Renal pelvis (tissue), 4 donors: ENCODE measurements around the gene SDSL. TPM values are rescaled to one million over a fixed set of nuclear protein-coding genes. Genes with fewer than 3 reads are reported as not detected.

Experiments
- DNase-seq: peaks from one replicate; pipeline ENCODE4 v3.0.0-alpha.2; 2013
- polyA plus RNA-seq, 3 donors: library from polyadenylated mRNA; unstranded; fragments of 120-200 nt; gene quantifications; one replicate each; pipeline ENCODE4 v1.2.1, GENCODE V29; 2013; ENCODE audit not compliant: insufficient read length in 3 of 3

SDSL gene
- polyA plus RNA-seq, 3 donors = 15.4 to 18.2 (median 16.2) TPM

GRCh38 chr12:113440947-113441782 lies 19.0 kb downstream of the SDSL start:
- no peak for DNase-seq

DNA sequence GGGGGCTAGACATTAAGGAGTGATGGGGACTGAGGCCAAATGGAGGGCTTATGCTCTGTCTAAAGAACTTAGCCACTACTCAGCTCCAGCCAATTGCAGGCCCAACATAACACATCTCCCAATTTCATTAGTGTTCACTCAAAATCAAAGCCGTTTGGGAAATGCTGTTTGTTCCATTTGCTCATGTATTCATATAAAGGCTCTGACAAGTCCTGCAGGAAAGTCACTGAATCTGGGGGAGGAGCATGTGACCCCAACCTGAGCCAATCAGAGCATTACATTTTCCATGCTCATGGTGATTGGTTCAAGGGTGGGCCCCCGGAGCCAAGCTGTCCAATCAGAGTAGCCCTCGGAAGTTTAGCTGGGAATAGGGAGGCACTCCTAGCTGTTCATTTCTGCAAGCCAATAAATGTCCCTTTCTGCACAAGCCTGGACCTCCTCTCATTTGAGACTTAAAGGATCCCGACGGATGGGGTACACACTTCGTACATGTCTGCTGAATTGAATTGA lies 20.9 kb downstream of the SDSL start:
- DNase-seq = no peak

DNA sequence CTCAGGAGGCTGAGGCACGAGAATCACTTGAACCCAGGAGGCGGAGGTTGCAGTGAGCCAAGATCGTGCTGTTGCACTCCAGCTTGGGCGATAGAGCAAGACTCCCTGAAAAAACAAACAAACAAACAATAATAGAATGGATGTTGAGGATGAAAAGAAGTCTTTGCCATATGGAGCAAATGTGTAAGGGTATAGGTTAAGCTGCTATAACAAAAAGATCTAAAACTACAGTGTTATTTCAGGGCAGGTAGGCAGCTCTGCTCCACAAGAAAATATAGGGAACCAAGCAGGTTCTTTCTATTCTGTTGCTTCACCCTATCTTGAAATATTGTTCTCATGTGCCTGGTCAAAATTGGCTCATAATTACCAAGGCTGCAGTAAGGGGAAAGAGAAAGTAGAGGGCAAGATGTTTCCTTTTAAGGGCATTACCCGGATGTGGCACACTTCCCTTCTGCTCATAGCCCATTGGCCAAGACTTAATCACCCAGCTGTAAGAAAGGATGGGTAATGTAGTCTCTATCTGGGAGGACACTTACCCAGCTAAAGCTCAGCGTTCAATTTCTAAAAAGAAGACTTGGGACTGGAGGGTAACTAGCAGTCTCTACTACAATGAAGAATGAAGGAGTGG lies 23.5 kb downstream of the SDSL start:
- no peak for DNase-seq

DNA sequence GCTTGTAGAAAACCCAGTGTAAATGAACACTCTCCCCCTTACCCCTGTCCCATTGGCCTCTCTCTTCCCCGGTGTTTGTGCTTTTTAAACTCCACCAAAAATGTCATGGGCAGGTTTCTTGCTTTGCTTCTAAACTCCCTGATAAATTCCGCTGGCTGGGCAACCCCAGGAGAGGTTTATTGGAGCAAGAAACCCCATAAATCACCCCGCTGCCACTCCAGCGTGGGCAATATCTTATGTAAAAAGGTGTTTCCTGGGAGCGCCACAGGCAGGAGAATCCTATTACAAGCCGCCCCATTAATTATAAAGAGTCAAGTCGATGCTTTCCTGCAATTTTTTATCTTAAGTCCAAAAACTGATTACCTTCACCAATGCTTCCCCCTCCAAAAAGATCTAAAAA lies 26.7 kb downstream of the SDSL start:
- peak; percentile 69 for DNase-seq

DNA sequence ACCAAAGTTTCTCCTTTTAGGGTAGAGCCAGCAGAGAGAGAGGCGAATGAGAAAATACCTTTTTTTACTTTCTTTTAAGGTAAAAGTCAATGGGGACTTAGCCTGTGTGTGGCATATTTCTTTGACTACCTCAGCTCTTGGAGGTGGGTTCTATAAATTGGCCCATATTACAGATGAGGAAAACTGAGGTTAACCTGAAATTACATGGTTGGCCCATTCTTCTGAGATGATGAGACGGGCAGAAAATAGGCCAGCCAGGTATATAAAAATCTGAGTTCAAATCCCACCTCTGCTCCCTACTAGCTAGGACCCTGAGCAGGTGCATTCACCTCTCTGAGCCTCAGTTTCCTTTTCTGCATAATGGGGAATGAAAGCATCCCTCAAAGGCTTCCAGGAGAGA lies 27.1 kb downstream of the SDSL start:
- no peak for DNase-seq

DNA sequence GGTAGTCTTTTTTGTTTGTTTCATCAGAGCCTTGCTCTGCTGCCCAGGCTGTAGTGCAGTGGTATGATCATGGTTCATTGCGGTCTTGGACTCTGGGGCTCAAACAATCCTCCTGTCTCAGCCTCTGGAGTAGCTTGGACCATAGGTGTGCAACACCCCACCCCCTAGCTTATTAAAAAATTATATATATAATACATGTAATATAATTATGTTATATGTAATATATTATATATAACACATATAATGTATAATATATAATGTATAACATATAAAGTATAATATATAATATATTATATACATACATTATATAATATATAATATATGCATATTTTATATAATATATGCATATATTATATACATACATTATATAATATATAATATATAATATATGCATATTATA lies 27.7 kb downstream of the SDSL start:
- no peak for DNase-seq

DNA sequence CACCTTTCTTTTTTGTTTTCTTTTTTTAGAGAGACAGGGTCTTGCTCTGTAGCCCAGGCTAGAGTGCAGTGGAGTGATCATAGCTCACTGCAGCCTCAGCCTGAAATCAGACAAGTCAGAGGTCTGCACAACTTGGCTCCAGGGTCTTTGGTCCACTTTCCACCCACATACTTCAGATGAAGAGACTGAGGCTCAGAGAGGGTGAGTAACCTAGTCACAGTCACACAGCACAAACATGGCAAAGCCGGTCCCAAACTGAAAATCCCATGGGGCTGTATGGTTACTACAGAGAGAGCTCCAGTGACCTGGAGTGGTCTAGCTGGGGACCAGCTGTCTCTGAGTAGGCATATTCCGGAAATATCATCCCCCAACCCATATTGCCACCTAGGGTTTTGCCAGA lies 30.3 kb downstream of the SDSL start:
- DNase-seq = no peak

GRCh38 chr12:113453330-113453729 lies 31.1 kb downstream of the SDSL start:
- DNase-seq = no peak

DNA sequence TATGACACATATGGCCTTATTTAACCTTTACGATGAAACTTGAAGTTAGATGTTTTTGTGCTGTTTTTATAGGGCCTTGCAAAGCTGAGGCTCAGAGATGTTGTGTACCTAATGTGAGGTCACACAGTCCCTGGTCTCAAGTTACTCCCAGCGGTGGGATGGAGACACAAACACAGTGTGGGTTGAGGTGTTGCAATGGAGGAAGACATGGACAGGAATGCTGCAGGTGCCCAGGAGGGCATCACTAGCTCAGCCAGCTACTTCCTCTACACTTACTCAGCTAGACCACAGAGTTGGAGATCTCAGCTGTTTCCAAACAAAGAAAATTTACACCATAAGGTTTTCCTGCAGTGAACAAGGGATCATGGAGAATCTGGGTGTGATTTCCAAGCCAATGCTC lies 34.0 kb downstream of the SDSL start:
- no peak for DNase-seq

GRCh38 chr12:113456761-113457160 lies 34.6 kb downstream of the SDSL start:
- DNase-seq = no peak

DNA sequence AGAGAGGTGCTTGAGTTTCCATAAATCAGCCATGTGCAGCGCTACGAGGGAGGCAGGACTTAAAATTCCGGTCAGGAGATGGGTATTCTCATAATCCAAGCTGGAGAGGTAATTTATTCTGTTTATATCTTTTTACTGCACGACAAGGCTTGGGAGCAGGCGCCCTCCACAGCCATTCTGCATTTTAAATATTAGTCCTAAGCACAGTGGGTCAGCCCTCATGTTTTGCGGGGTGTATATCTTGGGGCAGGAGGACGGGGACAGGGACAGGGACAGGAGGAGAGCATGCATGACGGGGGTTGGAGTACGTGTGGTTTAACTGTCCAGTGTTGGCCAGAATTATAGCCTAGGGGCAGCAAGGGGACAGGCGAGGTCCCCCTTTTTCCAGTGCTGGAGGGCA lies 35.0 kb downstream of the SDSL start:
- no peak for DNase-seq

DNA sequence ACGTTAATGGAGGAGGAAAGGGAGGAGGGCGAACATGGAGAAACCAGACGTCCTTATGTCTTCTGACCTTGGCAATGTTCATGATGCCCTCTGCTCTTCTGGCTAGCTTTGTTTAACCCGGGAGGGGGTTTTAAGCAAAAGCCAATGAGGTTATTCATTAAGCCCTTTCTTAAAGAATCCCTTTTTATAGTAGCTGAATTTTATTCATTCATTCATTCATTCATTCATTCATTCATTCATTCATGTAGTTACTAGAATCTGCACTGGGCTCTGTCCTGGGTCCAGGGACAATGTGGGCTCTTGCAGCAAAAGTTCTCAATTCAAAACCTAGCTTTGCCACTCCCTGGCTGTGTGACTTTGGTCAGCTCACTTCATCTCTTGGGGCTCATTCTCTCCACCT lies 35.5 kb downstream of the SDSL start:
- DNase-seq = no peak

DNA sequence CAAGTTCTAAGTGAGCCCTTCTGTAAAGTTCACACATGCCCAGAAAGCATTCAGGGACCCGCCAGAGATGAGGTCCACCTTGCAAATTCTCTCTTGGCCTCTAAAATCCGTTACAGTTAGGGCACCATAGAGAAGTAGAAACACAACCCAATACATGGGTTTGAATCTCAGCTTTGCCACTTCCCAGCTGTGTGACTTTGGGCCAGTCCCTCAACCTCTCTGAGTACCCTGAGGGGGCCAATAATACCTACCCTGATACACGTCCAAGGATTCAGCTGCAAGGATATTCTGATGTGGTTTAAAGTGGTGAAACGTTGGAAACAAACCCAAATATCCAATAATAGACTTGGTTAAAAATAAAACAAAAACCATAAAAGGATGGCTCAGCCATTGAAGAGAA lies 37.8 kb downstream of the SDSL start:
- DNase-seq = no peak

DNA sequence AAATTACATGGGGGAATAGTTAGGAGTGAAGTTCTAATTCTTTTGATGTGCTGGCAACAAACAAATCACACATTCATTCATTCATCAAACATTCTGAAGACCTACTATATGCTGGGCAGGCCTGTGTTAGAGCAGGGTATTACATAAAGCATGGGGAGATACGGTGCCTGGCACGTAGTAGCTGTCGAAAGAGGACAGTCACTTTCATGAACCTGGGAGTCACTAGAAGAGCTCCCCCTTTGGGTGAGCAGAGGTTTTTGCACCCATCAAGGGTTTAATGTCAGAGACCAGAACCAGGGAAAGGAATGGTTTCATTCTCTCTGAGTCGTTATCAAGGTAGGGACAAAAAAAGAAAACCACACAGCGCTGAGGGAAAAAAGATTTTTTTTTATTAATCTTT lies 39.5 kb downstream of the SDSL start:
- no peak for DNase-seq

- peak; percentile 77 for DNase-seq
These were observed 40.1 kb downstream of the SDSL start for GRCh38 chr12:113462117-113462774.

- DNase-seq = no peak
These were observed 41.0 kb downstream of the SDSL start for GRCh38 chr12:113462998-113463745.

DNA sequence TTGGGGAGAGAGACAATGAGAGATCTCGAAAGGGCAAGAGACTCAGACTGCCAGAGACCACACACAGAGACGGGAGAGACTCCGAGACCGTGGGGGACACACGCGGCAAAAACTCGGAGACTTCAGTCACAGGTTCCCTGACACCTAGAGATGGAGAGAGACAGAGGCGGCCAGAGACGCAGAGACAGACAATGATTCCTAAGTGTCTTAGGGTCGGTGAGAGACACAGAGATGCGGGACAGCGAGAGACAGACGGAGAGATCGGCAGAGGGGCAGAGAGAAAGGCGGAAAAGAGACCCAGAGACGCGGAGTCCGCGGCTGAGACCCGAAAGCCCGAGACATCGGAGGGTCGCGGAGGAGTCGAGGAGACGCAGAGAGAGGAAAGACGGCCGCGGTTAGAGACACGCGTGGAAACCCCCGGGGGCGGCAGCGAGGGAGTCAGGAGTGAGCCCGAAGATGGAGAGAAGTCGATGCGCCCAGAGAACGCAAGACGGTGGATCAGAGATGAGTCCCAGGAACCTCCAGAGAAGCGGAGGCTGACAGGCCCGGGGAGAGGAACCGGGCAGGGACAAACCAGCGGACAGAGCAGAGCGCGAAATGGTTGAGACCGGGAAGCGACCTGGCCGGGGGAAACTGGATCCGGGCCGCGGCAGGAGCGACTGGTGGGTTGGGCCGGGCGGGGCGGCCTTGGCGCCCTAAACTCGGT lies 41.7 kb downstream of the SDSL start:
- no peak for DNase-seq

- DNase-seq = no peak
These were observed 42.2 kb downstream of the SDSL start for GRCh38 chr12:113464452-113464775.

DNA sequence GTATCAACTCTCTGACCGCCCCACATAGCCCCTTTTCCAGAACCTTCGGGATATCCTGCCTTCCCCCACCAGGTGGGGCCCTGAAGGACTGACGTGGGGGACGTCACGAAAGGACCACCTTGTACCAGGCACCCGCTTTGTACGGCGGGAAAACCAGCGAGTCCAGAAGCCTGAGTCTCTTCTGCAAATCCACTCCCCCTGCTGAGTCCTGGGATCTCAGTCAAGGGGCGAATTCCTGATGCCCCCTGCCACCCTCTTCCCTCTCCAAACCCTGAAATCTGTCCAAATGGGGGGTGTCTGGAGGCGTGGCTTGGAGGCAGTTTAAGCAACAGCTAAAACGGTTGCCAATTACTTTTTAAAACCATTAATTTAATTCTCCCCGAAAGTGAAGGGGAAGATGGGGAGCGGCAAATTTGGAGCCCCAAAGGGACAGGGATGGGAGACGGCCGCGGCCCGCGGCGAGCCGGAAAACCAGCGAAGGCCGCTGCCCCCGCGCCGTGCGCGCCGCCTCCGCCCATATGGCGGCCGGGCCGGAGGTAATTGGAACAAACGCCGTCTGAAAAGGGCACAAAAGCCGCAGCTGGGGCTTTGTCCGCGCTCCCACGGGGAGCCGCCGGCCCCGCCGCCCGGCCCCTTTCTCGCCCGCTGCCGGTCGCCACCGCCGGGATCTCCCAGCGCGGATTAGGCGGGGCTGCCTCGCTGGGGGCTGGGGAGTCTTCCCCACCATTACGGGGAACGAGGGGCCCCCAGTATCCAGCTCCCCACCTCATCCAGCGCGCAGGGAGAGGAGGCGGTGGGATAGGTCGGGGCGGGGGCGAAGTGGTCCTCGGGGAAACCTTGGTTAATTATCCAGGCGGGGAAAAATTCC lies 42.9 kb downstream of the SDSL start:
- DNase-seq = no peak

- no peak for DNase-seq
These were observed 43.8 kb downstream of the SDSL start for GRCh38 chr12:113465808-113466453.
